Testis (tissue), 3 donors: Measurements from ENCODE around the gene OAS1. TPM values are rescaled to one million over a fixed set of nuclear protein-coding genes. Genes with fewer than 3 reads are reported as not detected.
"Not testable (repeated sequence)": the region's sequence is repeated elsewhere in the genome, so short reads cannot be mapped to it uniquely, and the experiment has no call there.

Experiments used
- DNase-seq: peaks from one replicate; pipeline ENCODE4 v3.0.0-alpha.2; 2019
- H3K27ac ChIP-seq, 2 donors: fragments of 200-600 bp; sonication (generic); one replicate each; pipeline ENCODE4 v1.5.1; 2019
- H3K27me3 ChIP-seq: fragments of 200-600 bp; sonication (generic); one replicate; pipeline ENCODE4 v1.5.1; 2019
- H3K36me3 ChIP-seq: fragments of 200-600 bp; sonication (generic); one replicate; pipeline ENCODE4 v1.5.1; 2017; ENCODE audit warnings: low read depth; ENCODE audit errors: missing control alignments
- H3K4me1 ChIP-seq: fragments of 200-600 bp; sonication (generic); one replicate; pipeline ENCODE4 v1.5.1; 2019
- H3K4me3 ChIP-seq, 2 donors: fragments of 200-600 bp; sonication (generic); one replicate each; pipeline ENCODE4 v1.5.1; 2017 to 2019
- H3K9me3 ChIP-seq: fragments of 200-600 bp; sonication (generic); one replicate; pipeline ENCODE4 v1.5.1; 2017
- POLR2A ChIP-seq: fragments of 450-650 bp; IDR thresholded peaks from one replicate; pipeline ENCODE4 v1.6.1; 2017; ENCODE audit warnings: antibody characterized with exemption, mild to moderate bottlenecking, moderate library complexity
- WGBS, 2 donors: methylation state at CpG; one replicate each; pipeline ENCODE4 v1.1.5; 2018; 5-methylcytosine and 5-hydroxymethylcytosine counted together
- intact Hi-C: fragments of 100-400 bp; cut with DNase I; formaldehyde crosslinking; loops from one replicate; pipeline ENCODE4 v1.15.1; 2023; ENCODE audit warnings: low total_unique reads
- polyA plus RNA-seq: library from polyadenylated mRNA; stranded (reverse); fragments of 350-450 nt; fragmentation: Illumina TruSeq; extraction: RNeasy Lipid Tissue Mini Kit (QIAGEN cat#74804); gene quantifications from one replicate; pipeline ENCODE4 v1.2.3, GENCODE V29; 2014; ENCODE audit warnings: low read depth, low replicate concordance; ENCODE audit not compliant: insufficient read depth
- total RNA-seq, 2 donors: library from RNA; depleted of rRNA; stranded (reverse); fragments of >200 nt; gene quantifications; one replicate each; pipeline ENCODE4 v1.2.3, GENCODE V29; 2016
- TF ChIP-seq, protein P1 (sequence below), 3 experiments: fragments of 450-650 bp in 2 of 3; fragments of 200-600 bp in 1 of 3; sonication (generic) in 1 of 3; IDR thresholded peaks; one replicate each; pipeline ENCODE4 v1.5.1; 2016 to 2019; ENCODE audit warnings: antibody characterized with exemption in 3 of 3, mild to moderate bottlenecking in 2 of 3, moderate library complexity in 1 of 3

OAS1 gene
- total and polyA plus RNA-seq, 3 donors from 2014 or later: 7.8 to 13.8 (median 13.7) TPM

GRCh38 chr12:112947761-112948160, 41.0 kb downstream of the OAS1 start:
- Histone ChIP-seq H3K4me1 (no peaks in the 10 kb centered on the region), H3K27ac (no peak overlapping the region), H3K9me3 (no peaks in the 10 kb centered on the region), H3K27me3 (no peaks in the 10 kb centered on the region), H3K36me3 (no peaks in the 10 kb centered on the region), H3K4me3 (no peak overlapping the region)
- TF ChIP-seq POLR2A: no peak
- TF ChIP-seq, protein P1, sequence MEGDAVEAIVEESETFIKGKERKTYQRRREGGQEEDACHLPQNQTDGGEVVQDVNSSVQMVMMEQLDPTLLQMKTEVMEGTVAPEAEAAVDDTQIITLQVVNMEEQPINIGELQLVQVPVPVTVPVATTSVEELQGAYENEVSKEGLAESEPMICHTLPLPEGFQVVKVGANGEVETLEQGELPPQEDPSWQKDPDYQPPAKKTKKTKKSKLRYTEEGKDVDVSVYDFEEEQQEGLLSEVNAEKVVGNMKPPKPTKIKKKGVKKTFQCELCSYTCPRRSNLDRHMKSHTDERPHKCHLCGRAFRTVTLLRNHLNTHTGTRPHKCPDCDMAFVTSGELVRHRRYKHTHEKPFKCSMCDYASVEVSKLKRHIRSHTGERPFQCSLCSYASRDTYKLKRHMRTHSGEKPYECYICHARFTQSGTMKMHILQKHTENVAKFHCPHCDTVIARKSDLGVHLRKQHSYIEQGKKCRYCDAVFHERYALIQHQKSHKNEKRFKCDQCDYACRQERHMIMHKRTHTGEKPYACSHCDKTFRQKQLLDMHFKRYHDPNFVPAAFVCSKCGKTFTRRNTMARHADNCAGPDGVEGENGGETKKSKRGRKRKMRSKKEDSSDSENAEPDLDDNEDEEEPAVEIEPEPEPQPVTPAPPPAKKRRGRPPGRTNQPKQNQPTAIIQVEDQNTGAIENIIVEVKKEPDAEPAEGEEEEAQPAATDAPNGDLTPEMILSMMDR (IDR thresholded peaks at IDR 0.05): no peak
- WGBS, 2 donors: 94 to 97% methylated on average over 5 of the region's 5 CpGs
- DNase-seq: no peak
- intact Hi-C loops: no loop called here

DNA sequence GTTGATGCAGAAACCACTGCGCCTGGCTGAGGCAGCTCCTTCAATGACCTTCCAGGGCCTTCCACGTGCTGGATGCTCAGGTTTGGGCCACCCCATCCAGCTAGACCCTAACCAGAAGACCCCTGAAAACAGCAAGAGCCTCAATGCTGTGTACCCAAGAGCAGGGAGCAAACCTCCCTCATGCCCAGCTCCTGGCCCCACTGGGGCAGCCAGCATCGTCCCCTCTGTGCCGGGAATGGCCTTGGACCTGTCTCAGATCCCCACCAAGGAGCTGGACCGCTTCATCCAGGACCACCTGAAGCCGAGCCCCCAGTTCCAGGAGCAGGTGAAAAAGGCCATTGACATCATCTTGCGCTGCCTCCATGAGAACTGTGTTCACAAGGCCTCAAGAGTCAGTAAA, 42.0 kb downstream of the OAS1 start:
- DNase-seq: no peak
- Histone ChIP-seq H3K4me1 (no peaks in the 10 kb centered on the region), H3K36me3 (no peaks in the 10 kb centered on the region), H3K9me3 (no peaks in the 10 kb centered on the region), H3K27ac (no peak overlapping the region), H3K4me3 (no peak overlapping the region), H3K27me3 (no peaks in the 10 kb centered on the region)
- TF ChIP-seq POLR2A: no peak
- TF ChIP-seq, protein P1 (IDR thresholded peaks at IDR 0.05): no peak
- intact Hi-C loops: no loop called here
- WGBS, 2 donors: 91 to 100% methylated on average over 5 to 7 of the region's 7 CpGs

DNA sequence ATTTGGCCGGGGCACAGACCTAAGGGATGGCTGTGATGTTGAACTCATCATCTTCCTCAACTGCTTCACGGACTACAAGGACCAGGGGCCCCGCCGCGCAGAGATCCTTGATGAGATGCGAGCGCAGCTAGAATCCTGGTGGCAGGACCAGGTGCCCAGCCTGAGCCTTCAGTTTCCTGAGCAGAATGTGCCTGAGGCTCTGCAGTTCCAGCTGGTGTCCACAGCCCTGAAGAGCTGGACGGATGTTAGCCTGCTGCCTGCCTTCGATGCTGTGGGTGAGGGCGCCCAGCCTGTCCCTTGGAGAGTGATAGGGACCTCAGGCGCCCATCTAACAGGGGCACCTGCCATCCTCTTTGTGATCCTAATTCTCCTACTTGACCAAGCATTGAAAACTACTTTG, 43.9 kb downstream of the OAS1 start:
- H3K4me3 ChIP-seq: no peak overlapping the region
- TF ChIP-seq POLR2A: no peak
- TF ChIP-seq, protein P1 (IDR thresholded peaks at IDR 0.05): no peak
- no peaks in the 10 kb centered on the region for H3K9me3 ChIP-seq
- H3K27ac ChIP-seq: no peak overlapping the region
- H3K27me3 ChIP-seq: no peaks in the 10 kb centered on the region
- no peaks in the 10 kb centered on the region for H3K36me3 ChIP-seq
- no peaks in the 10 kb centered on the region for H3K4me1 ChIP-seq
- DNase-seq: no peak
- intact Hi-C loops: no loop called here
- WGBS, 2 donors: 93 to 98% methylated on average over 5 to 11 of the region's 11 CpGs

DNA sequence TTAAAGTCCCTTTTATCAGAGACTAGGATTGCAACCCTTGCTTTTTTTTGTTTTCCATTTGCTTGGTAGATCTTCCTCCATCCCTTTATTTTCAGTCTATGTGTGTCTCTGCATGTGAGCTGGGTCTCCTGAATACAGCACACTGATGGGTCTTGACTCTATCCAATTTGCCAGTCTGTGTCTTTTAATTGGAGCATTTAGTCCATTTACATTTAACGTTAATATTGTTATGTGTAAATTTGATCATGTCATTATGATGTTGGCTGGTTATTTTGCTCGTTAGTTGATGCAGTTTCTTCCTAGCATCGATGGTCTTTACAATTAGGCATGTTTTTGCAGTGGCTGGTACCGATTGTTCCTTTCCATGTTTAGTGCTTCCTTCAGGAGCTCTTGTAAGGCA, 50.4 kb downstream of the OAS1 start:
- not testable (repeated sequence) for H3K36me3 ChIP-seq, H3K4me1 ChIP-seq
- WGBS, 2 donors: 93% methylated on average over 4 of the region's 4 CpGs

DNA sequence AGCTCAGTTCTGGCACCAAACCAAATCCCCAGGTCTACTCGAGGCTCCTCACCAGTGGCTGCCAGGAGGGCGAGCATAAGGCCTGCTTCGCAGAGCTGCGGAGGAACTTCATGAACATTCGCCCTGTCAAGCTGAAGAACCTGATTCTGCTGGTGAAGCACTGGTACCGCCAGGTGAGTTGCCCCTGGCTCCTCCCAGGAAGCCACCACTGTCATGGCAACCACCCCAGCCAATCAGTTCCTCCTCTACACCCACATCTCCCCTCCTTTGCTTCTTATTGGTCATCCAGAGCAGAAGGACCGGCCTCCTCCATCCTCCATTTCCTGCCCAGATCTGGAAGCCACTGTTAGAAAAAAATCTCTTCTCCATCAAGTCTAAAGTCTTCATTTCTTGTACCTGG, 54.3 kb downstream of the OAS1 start:
- TF ChIP-seq, protein P1 (IDR thresholded peaks at IDR 0.05): no peak
- no peak for TF ChIP-seq POLR2A

More for the DNA sequence above, 50.4 kb downstream of the OAS1 start:
- H3K27me3 ChIP-seq, H3K4me3 ChIP-seq, intact Hi-C loops, DNase-seq, H3K27ac ChIP-seq, H3K9me3 ChIP-seq: not testable (repeated sequence)

More for the DNA sequence above, 54.3 kb downstream of the OAS1 start:
- no peaks in the 10 kb centered on the region for H3K9me3 ChIP-seq
- no peak overlapping the region for H3K4me3 ChIP-seq
- H3K4me1 ChIP-seq: no peaks in the 10 kb centered on the region
- no peaks in the 10 kb centered on the region for H3K36me3 ChIP-seq
- H3K27ac ChIP-seq: no peak overlapping the region
- WGBS, 2 donors: 59 to 72% methylated on average over 7 of the region's 7 CpGs
- no peaks in the 10 kb centered on the region for H3K27me3 ChIP-seq
- DNase-seq: peak; percentile 45
- intact Hi-C loops: no loop called here
